ENCODE results near the gene RUNX1.
A peak's percentile ranks its signal among the peaks of the same experiment; 100 is the strongest.

RUNX1 gene

GRCh38 chr21:34990842-34991241 is 58.3 kb downstream of the RUNX1 start:
- no peak for DNase-seq

GRCh38 chr21:34989337-34990151 is 59.6 kb downstream of the RUNX1 start:
- peak; percentile 70 for DNase-seq

GRCh38 chr21:34988625-34989024 is 60.5 kb downstream of the RUNX1 start:
- no peak for DNase-seq

- no peak for DNase-seq
Observed at GRCh38 chr21:34988139-34988538, 61.0 kb downstream of the RUNX1 start.

- DNase-seq = no peak
Observed at GRCh38 chr21:34987501-34988072, 61.5 kb downstream of the RUNX1 start.

GRCh38 chr21:34986561-34987500 is 62.3 kb downstream of the RUNX1 start:
- peak; percentile 73 for DNase-seq

- no peak for DNase-seq
Observed at GRCh38 chr21:34984356-34985058, 64.6 kb downstream of the RUNX1 start.

- peak; percentile 59 for DNase-seq
Observed at GRCh38 chr21:34983680-34984086, 65.4 kb downstream of the RUNX1 start.

GRCh38 chr21:34981791-34982190 is 67.3 kb downstream of the RUNX1 start:
- DNase-seq = no peak

GRCh38 chr21:34980423-34981115 is 68.5 kb downstream of the RUNX1 start:
- DNase-seq = no peak

- no peak for DNase-seq
Observed at GRCh38 chr21:34979383-34979782, 69.7 kb downstream of the RUNX1 start.

- DNase-seq = no peak
Observed at GRCh38 chr21:34977333-34977732, 71.8 kb downstream of the RUNX1 start.

- peak; percentile 47 for DNase-seq
Observed at GRCh38 chr21:34974162-34974981, 74.7 kb downstream of the RUNX1 start.

- no peak for DNase-seq
Observed at GRCh38 chr21:34973685-34974084, 75.4 kb downstream of the RUNX1 start.

- DNase-seq = no peak
Observed at GRCh38 chr21:34971656-34972055, 77.4 kb downstream of the RUNX1 start.

GRCh38 chr21:34970566-34970965 is 78.5 kb downstream of the RUNX1 start:
- DNase-seq = no peak

- DNase-seq = no peak
Observed at GRCh38 chr21:34970167-34970500, 79.0 kb downstream of the RUNX1 start.

GRCh38 chr21:34969423-34970166 is 79.5 kb downstream of the RUNX1 start:
- DNase-seq = no peak

- peak; percentile 54 for DNase-seq
Observed at GRCh38 chr21:34968414-34969333, 80.4 kb downstream of the RUNX1 start.
